Colonic mucosa (tissue), 4 donors: ENCODE results near the gene TNS2. TPM values are rescaled to one million over a fixed set of nuclear protein-coding genes. Genes with fewer than 3 reads are reported as not detected.

ENCODE experiments used
- DNase-seq: peaks from one replicate; pipeline ENCODE4 v3.0.0-alpha.2; 2020
- H3K27ac ChIP-seq: fragments of 200-600 bp; one replicate; pipeline ENCODE4 v1.8.0; 2021
- H3K27me3 ChIP-seq: fragments of 200-600 bp; one replicate; pipeline ENCODE4 v1.8.0; 2021
- H3K36me3 ChIP-seq: fragments of 200-600 bp; one replicate; pipeline ENCODE4 v1.8.0; 2021
- H3K4me1 ChIP-seq: fragments of 200-600 bp; one replicate; pipeline ENCODE4 v1.8.0; 2021; ENCODE audit warnings: mild to moderate bottlenecking
- H3K4me3 ChIP-seq: fragments of 200-600 bp; one replicate; pipeline ENCODE4 v1.8.0; 2021
- H3K9ac ChIP-seq, 2 donors: one replicate each; pipeline ENCODE4 v1.7.0; 2013; ENCODE audit warnings: control low read depth in 2 of 2, low read depth in 2 of 2, low read length in 2 of 2
- H3K9me3 ChIP-seq: fragments of 200-600 bp; one replicate; pipeline ENCODE4 v1.8.0; 2021
- CTCF ChIP-seq: fragments of 200-600 bp; IDR thresholded peaks from one replicate; pipeline ENCODE4 v1.8.0; 2022; ENCODE audit warnings: antibody characterized with exemption, mild to moderate bottlenecking
- intact Hi-C: fragments of 100-400 bp; cut with DNase I; formaldehyde crosslinking; loops from one replicate; pipeline ENCODE4 v1.14.1; 2022
- microRNA-seq: library from miRNA; unstranded; fragments of <30 nt; microRNA quantifications from one replicate; pipeline ENCODE4, GENCODE V29; 2019
- total RNA-seq, 2 donors: library from RNA; stranded (reverse); fragmentation: NEBNext Ultra II Directional in 1 of 2; extraction: Animal tissue kit (Norgen Biotek cat#: 25700) in 1 of 2; gene quantifications; one replicate each; pipeline ENCODE4 v1.2.1, GENCODE V29; 2021
- donor health status: healthy.
- donor health status: DM: no; HTN: no; CAD: no.
- donor health status: DM: no; HTN: no; CAD: no.

TNS2 gene
- total RNA-seq, 2 donors from 2014 or later, result 26.0 to 27.1 TPM

GRCh38 chr12:53113136-53113705 lies 63.4 kb downstream of the TNS2 start:
- H3K4me3 ChIP-seq, result no peak overlapping the region
- H3K27ac ChIP-seq, result no peak overlapping the region
- no peaks in the 10 kb centered on the region for H3K4me1 ChIP-seq
- no peaks in the 10 kb centered on the region for H3K9me3 ChIP-seq
- no peaks in the 10 kb centered on the region for H3K36me3 ChIP-seq
- intact Hi-C loops, result no loop called here
- DNase-seq, result no peak
- H3K27me3 ChIP-seq, result no peaks in the 10 kb centered on the region
- no peak overlapping the region for H3K9ac ChIP-seq
- TF ChIP-seq CTCF, result no peak

GRCh38 chr12:53113951-53114350 lies 64.1 kb downstream of the TNS2 start:
- no peak for DNase-seq
- Histone ChIP-seq H3K4me1 (no peaks in the 10 kb centered on the region), H3K27ac (no peak overlapping the region), H3K9me3 (no peaks in the 10 kb centered on the region), H3K9ac (no peak overlapping the region), H3K27me3 (no peaks in the 10 kb centered on the region), H3K4me3 (no peak overlapping the region), H3K36me3 (no peaks in the 10 kb centered on the region)
- TF ChIP-seq CTCF, result no peak
- intact Hi-C loops, result no loop called here

Small RNAs within 50 kb of the gene (microRNA-seq; reads per million reads assigned to microRNA genes)
- not detected for gene MIR6757

Other genes with a start within 250 kb of the TNS2 start
- gene KRT4, start 235.9 kb upstream of the TNS2 start, total RNA-seq, result not detected
- gene KRT79, start 215.8 kb upstream of the TNS2 start, total RNA-seq, result not detected
- not detected for gene KRT78, start 201.1 kb upstream of the TNS2 start, total RNA-seq
- gene KRT8, start 145.0 kb upstream of the TNS2 start, total RNA-seq, result 1,000 to 10,000 TPM; 4,207 to 4,597 TPM
- 1,000 to 10,000 TPM; 1,068 to 1,487 TPM for gene KRT18, start 100.9 kb upstream of the TNS2 start, total RNA-seq
- gene EIF4B, start 43.6 kb upstream of the TNS2 start, total RNA-seq, result 100 to 1,000 TPM; 398 to 455 TPM
- 10 to 100 TPM; 32.5 to 35.0 TPM for gene SPRYD3, start 29.3 kb downstream of the TNS2 start, total RNA-seq
- gene IGFBP6, start 47.6 kb downstream of the TNS2 start, total RNA-seq, result 10 to 100 TPM in 1 of 2 donors, 1 to 10 TPM in 1; 7.2 to 14.6 TPM
- under 1 TPM in 1 of 2 donors, not detected in 1; 0.12 TPM for gene SOAT2, start 53.4 kb downstream of the TNS2 start, total RNA-seq
- 10 to 100 TPM; 27.5 to 32.3 TPM for gene ZNF740, start 130.7 kb downstream of the TNS2 start, total RNA-seq
- 10 to 100 TPM in 1 of 2 donors, 1 to 10 TPM in 1; 9.1 to 20.4 TPM for gene CSAD, start 130.9 kb downstream of the TNS2 start, total RNA-seq
- gene ITGB7, start 157.2 kb downstream of the TNS2 start, total RNA-seq, result 1 to 10 TPM; 5.3 to 8.8 TPM
- 10 to 100 TPM; 11.4 to 21.5 TPM for gene RARG, start 182.1 kb downstream of the TNS2 start, total RNA-seq
- 10 to 100 TPM in 1 of 2 donors, 1 to 10 TPM in 1; 9.6 to 34.6 TPM for gene ESPL1, start 218.2 kb downstream of the TNS2 start, total RNA-seq
- gene PFDN5, start 245.5 kb downstream of the TNS2 start, total RNA-seq, result 100 to 1,000 TPM; 247 to 305 TPM
- gene MYG1, start 249.6 kb downstream of the TNS2 start, total RNA-seq, result 10 to 100 TPM; 37.4 to 60.6 TPM